ENCODE results near the gene EBF4.

- TF ChIP-seq CTCF (conservative IDR thresholded peaks at IDR 0.05 in 1 of 2, IDR thresholded peaks at IDR 0.05 in 1 of 2; ENCODE audit: extremely low read depth in 1 of 2, insufficient read depth in 1 of 2, low read depth in 1 of 2, low read length in 2 of 2): no peak
- no peak for TF ChIP-seq EZH2 (IDR thresholded peaks at IDR 0.05; ENCODE audit: borderline replicate concordance, low read length)
These were observed 91.5 kb downstream of the EBF4 start for GRCh38 chr20:2783908-2784566.

Measured in mammary epithelial cell (primary cell).